Limb (tissue), 2 donors: Measurements from ENCODE around the gene PSMG4.

Experiments
- DNase-seq, 2 donors: peaks; one replicate each; pipeline ENCODE4 v3.0.0-alpha.2; 2016; ENCODE audit errors: extremely low spot score in 2 of 2

Gene PSMG4

GRCh38 chr6:3305831-3306230 is 47.1 kb downstream of the PSMG4 start:
- DNase-seq, result no peak

DNA sequence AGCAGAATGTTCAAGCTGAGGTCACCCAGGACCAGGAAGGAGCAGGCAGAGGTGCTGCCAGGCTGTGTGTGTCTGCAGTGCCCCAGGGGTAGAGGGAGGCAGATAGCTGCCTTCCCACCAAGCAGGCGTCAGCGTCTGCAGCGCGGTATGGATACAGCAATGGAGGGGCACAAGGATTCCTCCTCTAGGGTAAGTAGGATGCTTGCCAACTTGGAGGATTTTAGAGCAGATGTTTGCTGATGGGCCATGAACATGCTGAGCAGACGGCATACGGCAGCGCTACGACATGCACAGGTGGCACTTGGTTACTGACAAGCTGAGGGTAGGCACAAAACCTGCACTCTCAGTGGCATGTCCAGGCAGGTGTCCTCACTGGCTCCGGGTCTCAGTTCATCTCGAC is 48.1 kb downstream of the PSMG4 start:
- DNase-seq, result no peak

DNA sequence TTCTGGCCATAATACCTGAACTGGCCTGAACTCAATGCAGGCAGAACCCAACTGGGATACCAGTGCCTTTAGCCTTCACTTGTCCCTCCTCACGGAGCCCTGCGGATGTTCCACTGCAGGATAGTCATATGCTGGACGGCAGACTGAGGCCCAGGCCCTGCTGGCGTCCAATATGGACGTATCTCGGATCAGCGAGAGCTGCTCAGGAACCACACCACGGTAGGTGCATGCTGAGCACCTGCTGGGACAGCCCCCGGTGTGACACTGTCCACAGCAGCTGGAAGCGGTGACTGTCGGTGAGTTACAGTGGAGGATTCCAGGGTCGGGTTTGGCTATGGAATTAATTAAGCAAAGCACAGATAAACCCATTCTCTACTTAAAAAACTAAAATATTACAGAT is 48.7 kb downstream of the PSMG4 start:
- DNase-seq, result no peak

DNA sequence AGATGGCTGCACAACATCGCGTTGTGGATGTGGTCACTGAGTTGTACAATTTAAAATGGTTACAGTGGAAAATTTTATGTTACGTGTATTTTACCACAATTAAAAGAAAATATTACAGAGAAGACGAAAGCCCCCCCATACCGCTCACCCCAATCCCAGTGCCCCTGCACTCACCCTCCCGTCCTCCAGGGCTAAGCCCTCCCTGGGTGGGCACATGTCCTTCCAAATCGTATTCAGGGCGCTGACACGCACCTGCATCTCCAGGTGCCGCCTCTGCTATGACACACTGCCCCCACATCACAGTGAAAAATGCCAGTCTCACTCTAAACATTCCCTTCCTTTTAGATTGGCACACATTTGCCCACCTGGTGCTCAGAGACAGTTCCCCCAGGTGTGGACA is 49.4 kb downstream of the PSMG4 start:
- DNase-seq, result peak in 1 of 2 donors; percentile 11

DNA sequence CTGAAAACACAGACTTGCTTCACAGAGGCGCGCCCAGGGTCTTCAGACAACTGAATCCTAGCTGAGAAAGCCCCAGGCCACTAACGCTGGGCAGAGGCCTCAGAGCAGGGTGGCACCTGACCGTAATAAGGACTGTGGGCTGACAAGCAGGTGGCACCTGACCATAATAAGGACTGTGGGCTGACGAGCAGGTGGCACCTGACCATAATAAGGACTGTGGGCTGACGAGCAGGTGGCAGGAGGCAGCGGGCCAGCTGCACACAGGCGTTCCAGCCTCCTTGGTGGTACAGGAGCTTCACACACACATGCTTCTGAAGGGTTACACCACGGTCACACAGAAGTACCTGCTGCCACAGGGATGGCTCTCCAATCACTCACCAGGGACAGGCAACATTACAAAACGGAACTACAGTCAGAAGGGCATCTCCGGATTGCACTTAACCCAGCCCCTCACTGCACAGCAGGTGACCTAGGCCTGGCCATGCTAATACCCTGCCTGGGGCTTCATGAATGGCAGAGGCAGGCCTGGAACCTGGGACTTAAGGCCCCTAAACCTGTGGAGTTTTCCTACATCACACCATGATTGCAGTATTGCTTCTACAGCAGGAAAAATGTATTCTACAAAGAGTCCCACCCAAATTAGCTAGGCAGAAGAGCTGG is 50.8 kb downstream of the PSMG4 start:
- DNase-seq, result peak in 1 of 2 donors; percentile 25

DNA sequence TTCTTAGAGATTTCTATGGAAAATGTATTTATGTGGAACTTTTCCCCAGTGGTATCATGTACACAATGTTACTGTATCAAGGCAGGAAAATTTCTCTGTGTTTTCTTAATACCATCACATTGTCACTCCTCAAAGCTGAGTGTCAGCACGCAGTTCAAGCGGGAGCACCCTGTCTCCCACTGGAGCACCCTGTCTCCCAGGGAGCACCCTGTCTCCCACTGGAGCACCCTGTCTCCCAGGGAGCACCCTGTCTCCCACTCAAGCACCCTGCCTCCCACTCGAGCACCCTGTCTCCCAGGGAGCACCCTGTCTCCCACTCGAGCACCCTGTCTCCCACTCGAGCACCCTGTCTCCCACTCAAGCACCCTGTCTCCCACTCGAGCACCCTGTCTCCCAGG is 51.3 kb downstream of the PSMG4 start:
- DNase-seq, result peak in 1 of 2 donors; percentile 16

DNA sequence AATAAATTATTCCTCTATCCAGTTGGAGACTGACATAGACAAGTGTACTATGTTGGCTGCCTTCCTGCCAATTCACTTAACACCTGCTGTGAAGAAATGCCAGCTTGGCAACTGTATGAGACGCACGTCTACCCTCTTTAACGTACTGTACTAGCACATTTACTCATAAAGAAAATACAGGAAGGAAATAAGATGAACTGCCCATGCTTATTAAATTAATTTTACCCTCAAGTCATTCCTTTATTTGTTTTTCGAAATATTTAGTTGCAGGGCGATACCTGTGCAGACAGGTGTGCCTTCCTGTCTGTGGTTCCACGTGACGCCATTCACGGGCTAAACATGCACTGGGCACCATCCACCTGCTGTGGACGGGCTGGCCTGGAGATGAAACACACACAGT is 52.0 kb downstream of the PSMG4 start:
- DNase-seq, result peak in 1 of 2 donors; percentile 24

GRCh38 chr6:3311826-3312225 is 53.1 kb downstream of the PSMG4 start:
- no peak for DNase-seq

DNA sequence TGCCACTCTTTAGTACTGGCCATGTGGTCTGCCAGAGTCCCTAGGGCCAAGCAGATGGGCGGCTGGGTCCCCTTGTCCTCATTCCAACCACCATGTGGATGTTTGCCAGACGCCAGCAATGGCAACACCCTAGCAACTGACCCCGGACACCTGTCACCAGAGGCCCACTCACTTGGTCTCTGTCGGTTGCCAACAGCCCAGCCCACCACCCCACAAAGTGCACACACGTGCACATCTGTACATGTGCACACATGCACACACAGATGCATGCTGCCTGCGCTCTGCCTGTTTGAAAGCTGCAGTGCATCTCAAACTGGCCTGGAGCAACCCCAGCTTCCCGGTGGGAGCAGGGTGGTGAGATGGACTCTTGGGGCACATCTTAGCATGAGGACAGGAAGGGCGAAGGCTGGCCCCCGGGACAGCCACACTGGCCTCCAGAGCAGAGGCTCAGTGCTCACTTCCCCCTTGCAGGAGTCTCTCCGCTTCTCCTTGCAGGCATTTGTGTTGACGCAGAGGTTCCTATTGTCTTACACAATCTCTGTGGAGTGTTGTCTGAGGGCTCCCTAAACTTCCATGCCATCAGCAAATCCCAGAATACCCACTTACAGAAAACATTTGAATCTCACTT is 54.0 kb downstream of the PSMG4 start:
- DNase-seq, result no peak

- no peak for DNase-seq
Measured at GRCh38 chr6:3314176-3314575, 55.4 kb downstream of the PSMG4 start.

DNA sequence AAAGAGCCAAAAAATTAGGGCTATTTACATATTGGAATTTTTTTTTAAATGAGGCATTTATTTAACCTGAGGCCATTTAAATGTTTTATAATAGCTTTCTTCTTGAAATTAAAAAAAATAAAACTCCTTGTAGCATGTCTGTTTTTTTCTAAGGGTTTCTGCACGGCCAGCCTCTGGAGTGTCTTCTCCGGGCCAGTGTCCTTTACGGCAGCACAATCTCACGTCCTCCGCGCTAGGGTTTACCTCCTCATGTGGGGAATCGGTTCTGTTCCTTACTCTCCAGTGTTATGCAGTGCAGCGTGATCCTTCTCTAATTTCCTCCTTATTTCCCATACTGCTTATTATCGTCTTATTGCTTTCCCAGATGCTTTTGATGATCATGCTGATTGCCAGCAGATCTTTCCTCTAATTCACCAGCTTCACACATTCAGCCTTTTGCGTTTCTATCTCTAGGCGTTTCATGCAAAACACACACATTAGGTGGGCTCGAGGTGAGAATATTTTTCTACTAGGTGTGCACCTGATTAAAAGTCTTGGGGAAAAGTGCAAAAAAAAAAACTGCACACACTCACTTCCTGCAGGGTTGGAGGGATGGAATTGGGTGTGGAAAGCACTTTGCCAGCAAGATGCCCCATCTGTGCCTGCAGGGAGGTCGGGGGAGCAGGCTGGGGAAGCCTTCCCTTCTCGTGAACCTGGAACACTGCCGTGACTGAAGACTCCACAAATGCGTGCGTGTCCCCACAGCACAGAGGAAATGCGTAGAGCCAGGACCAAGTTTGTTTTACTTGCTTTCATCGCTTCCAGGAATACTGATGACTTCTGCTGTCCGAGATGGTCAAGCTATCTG is 56.1 kb downstream of the PSMG4 start:
- DNase-seq, result no peak

GRCh38 chr6:3315841-3316240 is 57.1 kb downstream of the PSMG4 start:
- DNase-seq, result peak in 1 of 2 donors; percentile 13

DNA sequence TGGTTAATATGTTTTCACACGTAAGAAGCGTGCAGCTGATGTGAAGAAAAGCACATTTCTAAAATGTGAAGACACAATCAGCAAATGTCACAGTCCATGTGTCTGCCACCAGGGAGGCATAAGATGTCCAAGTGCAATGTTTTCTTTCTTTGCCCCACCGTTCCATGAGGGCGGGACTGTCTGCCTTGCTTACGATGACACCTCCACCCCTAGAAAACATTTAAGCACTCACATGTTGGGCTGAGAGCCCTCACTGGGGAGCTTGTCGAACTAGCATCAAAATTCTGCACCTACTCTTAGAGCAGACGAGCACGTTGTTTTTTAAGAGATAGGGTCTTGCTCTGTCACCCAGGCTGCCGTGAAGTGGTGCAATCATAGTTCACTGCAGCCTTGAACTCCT is 57.6 kb downstream of the PSMG4 start:
- no peak for DNase-seq

DNA sequence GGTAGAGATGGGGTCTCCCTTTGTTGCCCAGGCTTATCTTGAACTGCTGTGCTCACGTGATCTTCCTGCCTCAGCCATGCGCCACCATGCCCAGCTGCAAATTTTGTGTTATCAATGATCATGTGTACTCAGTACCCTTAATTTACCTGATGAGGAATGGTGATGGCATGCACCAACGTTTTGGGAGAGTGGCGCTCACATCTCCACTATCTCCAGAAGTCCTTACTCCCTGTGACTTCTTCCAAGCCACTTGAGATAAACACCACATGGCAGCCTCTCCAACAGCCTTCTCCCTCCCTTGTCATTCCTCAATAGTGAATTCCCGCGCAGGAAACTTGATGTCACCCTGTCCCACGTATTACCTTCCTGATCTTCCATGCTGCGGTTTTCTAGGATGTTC is 58.1 kb downstream of the PSMG4 start:
- no peak for DNase-seq
